GM18870 (cell line): Measurements from ENCODE around the gene CBFA2T2.
A peak's percentile ranks its signal among the peaks of the same experiment; 100 is the strongest.
"Not testable (repeated sequence)": the region's sequence is repeated elsewhere in the genome, so short reads cannot be mapped to it uniquely, and the experiment has no call there.

Experiments used
- ATAC-seq: cut with Tn5 transposase; IDR thresholded peaks from one replicate; pipeline ENCODE4 v1.9.1; 2021; ENCODE audit warnings: moderate library complexity; ENCODE audit not compliant: unreplicated experiment

CBFA2T2 gene

GRCh38 chr20:33569802-33570391 is 80.0 kb downstream of the CBFA2T2 start:
- no peak for ATAC-seq

- no peak for ATAC-seq
Observed at GRCh38 chr20:33570743-33571142, 80.8 kb downstream of the CBFA2T2 start.

GRCh38 chr20:33573268-33573667 is 83.4 kb downstream of the CBFA2T2 start:
- ATAC-seq: not testable (repeated sequence)

- no peak for ATAC-seq
Observed at GRCh38 chr20:33575282-33575681, 85.4 kb downstream of the CBFA2T2 start.

GRCh38 chr20:33576432-33577125 is 86.7 kb downstream of the CBFA2T2 start:
- ATAC-seq: no peak

GRCh38 chr20:33578510-33578909 is 88.6 kb downstream of the CBFA2T2 start:
- no peak for ATAC-seq

GRCh38 chr20:33583143-33583542 is 93.2 kb downstream of the CBFA2T2 start:
- no peak for ATAC-seq

- no peak for ATAC-seq
Observed at GRCh38 chr20:33584976-33585375, 95.1 kb downstream of the CBFA2T2 start.

GRCh38 chr20:33585413-33585812 is 95.5 kb downstream of the CBFA2T2 start:
- ATAC-seq: no peak

GRCh38 chr20:33589059-33589458 is 99.2 kb downstream of the CBFA2T2 start:
- no peak for ATAC-seq

- not testable (repeated sequence) for ATAC-seq
Observed at GRCh38 chr20:33591901-33592300, 102.0 kb downstream of the CBFA2T2 start.

- ATAC-seq: no peak
Observed at GRCh38 chr20:33594743-33595142, 104.8 kb downstream of the CBFA2T2 start.

- no peak for ATAC-seq
Observed at GRCh38 chr20:33600414-33600813, 110.5 kb downstream of the CBFA2T2 start.

- ATAC-seq: no peak
Observed at GRCh38 chr20:33600981-33601380, 111.1 kb downstream of the CBFA2T2 start.

GRCh38 chr20:33601861-33602260 is 112.0 kb downstream of the CBFA2T2 start:
- ATAC-seq: no peak

- no peak for ATAC-seq
Observed at GRCh38 chr20:33602826-33603590, 113.1 kb downstream of the CBFA2T2 start.

GRCh38 chr20:33604084-33604990 is 114.4 kb downstream of the CBFA2T2 start:
- no peak for ATAC-seq

GRCh38 chr20:33604991-33605370 is 115.1 kb downstream of the CBFA2T2 start:
- no peak for ATAC-seq

GRCh38 chr20:33606118-33606771 is 116.3 kb downstream of the CBFA2T2 start:
- ATAC-seq: peak; percentile 64

- ATAC-seq: no peak
Observed at GRCh38 chr20:33609504-33609903, 119.6 kb downstream of the CBFA2T2 start.
